GM12875 (cell line): ENCODE data around the gene SOCS3.

ENCODE experiments used
- H3K4me3 ChIP-seq: one replicate; pipeline ENCODE4 v1.5.1; 2011; ENCODE audit warnings: low read depth, low read length, control low read depth
- TF ChIP-seq, protein P1 (sequence below): IDR thresholded peaks from 2 replicates; pipeline ENCODE4 v1.5.1; 2011; ENCODE audit warnings: low read depth, mild to moderate bottlenecking, control low read depth, inconsistent platforms, low read length, moderate library complexity, borderline replicate concordance; ENCODE audit not compliant: insufficient read depth

Gene SOCS3

DNA sequence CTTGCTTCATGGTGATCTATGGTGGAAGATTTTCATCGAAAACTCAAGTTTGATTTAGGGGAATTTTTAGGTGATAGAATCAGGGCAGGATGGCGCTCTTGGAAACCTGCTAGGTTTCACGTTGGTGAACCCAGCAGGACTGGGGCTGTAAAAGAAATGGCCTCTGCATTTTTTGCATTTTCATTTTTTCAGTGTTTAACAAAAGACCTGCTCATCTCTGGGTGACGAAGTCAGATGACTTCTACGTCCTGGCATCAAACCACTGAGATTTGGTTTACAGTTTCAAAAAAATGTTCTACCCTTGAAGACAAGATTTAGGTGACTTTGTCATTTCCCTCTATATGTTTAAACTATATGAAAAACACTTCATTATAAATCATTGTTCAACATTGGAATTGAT is 20.5 kb upstream of the SOCS3 start:
- no peak overlapping the region for H3K4me3 ChIP-seq
- TF ChIP-seq, protein P1, sequence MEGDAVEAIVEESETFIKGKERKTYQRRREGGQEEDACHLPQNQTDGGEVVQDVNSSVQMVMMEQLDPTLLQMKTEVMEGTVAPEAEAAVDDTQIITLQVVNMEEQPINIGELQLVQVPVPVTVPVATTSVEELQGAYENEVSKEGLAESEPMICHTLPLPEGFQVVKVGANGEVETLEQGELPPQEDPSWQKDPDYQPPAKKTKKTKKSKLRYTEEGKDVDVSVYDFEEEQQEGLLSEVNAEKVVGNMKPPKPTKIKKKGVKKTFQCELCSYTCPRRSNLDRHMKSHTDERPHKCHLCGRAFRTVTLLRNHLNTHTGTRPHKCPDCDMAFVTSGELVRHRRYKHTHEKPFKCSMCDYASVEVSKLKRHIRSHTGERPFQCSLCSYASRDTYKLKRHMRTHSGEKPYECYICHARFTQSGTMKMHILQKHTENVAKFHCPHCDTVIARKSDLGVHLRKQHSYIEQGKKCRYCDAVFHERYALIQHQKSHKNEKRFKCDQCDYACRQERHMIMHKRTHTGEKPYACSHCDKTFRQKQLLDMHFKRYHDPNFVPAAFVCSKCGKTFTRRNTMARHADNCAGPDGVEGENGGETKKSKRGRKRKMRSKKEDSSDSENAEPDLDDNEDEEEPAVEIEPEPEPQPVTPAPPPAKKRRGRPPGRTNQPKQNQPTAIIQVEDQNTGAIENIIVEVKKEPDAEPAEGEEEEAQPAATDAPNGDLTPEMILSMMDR: no peak

DNA sequence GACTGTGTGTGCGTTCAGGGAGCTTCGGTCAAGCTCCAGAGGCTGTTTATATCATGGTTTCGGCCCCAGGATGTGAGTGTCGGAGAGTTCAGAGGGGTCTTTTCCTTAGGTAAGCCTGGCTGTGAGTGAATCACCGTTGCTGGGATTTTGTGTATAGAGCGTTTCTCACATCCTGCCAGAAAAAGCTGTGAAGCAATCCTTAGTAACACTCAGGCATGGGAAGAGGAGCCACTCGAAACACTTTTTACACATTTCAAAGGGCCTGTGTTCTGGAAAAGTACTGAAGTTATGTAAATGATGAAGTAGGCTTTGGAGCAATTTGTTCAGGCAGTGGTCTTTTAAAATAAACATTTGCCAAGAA is 19.2 kb upstream of the SOCS3 start:
- TF ChIP-seq, protein P1: no peak
- H3K4me3 ChIP-seq: peak overlapping the region; percentile 86

DNA sequence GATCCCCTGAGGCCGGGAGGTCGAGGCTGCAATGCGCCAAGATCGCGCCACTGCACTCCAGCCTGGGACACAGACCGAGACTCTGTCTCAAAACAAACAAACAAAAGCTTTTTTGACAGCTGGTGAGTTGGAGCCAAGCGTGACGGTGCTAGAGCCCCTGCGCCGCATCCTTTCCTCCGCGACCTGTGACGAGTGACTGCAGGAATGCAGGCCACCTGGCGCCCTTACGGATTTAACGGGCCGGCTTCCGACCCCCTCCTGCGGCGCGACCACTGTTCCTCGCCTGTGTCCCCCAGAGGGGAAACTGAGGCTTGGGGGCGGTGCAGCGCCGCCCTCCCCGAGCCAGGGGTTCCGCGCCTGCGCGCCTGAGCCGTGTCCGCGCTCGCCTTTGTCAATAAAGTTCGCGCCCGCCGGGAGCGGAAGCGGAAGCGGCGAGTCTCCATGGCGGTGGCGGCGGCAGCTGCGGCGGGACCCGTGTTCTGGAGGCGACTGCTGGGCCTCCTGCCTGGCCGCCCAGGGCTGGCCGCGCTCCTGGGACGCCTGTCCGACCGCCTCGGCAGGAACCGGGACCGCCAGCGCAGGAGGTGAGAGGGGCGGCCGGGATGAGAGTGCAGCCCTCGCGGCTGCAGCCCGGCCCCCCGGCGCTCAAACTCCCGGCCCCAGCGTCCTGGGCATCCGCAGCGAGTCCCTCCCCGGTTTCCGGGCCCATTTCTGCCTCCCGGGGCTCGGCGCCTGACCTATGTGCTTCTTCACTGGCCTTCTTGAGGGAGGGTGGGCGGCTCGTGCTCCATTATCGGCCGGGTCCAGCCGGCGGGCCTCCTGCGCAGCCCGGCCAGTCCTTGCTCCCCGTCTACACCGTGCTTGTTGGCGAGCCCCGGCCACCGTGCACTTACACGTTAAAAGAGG is 18.6 kb upstream of the SOCS3 start, which contains the start of gene PGS1:
Gene PGS1, plus strand, starts transcription at position 425 of the 906 bp plus-strand sequence. Its CDS starts 17 bp downstream, at position 442.
- H3K4me3 ChIP-seq: peak within 1 kb of the TSS; percentile 86
- TF ChIP-seq, protein P1: no peak

- TF ChIP-seq, protein P1: no peak
- peak overlapping the region; percentile 86 for H3K4me3 ChIP-seq
These were observed 18.0 kb upstream of the SOCS3 start for GRCh38 chr17:78377858-78378224.

- H3K4me3 ChIP-seq: no peak overlapping the region
- TF ChIP-seq, protein P1: no peak
These were observed 16.3 kb upstream of the SOCS3 start for GRCh38 chr17:78376161-78376560.

DNA sequence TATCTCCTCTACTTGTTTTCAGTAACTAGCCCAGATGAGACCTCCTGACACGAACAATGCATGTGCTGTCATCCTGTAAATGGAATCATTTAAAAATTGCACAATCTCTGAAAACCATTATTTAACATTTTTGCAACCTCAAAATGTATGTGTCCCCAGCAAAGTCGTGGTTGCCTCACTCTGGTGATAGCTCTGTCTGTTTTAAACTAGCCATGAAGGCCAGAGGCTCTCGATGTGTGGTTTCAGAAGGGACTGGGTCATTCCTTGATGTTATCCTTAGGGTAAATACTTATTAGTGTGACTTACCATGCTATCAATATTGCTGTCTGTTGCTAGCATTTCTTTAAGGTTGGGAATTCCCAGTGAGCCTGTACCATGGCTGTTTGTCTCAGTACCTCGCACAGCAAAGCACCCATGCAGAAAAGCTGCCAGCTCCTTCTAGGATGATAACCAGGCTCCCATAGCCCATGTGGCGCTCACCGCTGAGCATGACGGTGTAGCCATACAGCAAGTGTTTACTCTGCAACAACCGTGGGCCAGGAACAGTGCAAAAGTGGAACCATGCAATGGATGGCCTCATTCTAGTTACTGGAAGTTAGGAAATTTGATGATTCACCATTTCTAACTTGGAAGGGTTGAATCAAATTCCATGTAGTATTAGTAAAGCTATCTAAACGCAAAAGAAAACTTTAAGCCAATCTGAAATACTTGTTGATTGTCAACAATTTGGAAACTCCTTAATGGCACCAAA is 15.7 kb upstream of the SOCS3 start:
- TF ChIP-seq, protein P1: no peak
- no peak overlapping the region for H3K4me3 ChIP-seq

DNA sequence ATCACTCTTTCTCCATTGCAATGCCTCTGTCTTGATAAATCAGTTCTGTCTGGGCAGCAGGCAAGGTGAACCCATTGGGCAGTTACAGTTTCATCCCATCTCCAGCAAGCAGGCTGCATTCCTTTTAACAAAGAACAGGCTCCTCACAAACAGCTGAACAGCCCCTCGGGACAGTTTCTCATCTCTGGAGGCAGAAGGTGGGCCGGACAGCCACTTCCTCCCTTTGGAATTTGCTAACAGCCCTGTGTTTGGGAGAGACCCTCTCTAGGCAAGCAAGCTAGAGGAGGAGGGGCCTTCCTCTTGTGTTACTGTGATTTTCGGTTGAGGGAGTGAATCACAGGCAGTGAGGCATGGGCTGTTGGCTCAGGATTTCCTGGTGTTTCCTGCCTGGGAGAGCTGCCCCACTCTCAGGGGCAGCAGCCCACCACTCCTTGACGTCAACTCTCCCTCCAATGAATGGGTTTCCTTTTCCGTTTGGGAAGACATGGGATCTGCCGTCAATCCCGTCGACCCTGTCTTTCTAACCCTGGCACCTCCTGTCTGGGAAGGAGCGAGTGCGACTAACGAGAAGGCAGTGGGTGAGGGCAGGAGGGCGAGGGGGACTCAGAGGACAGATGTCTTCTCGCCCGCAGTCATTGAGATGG is 14.9 kb upstream of the SOCS3 start:
- no peak overlapping the region for H3K4me3 ChIP-seq
- TF ChIP-seq, protein P1: no peak
